HUES6 (cell line): ENCODE results near the gene MGMT.

Experiments used
- H3K27ac ChIP-seq: 2 replicates; pipeline ENCODE4 v1.7.0; 2013; ENCODE audit warnings: low read depth, mild to moderate bottlenecking, low read length, inconsistent platforms
- H3K27me3 ChIP-seq: 2 replicates; pipeline ENCODE4 v1.6.1; 2013; ENCODE audit warnings: low read length; ENCODE audit not compliant: control insufficient read depth, insufficient read depth
- H3K36me3 ChIP-seq: 2 replicates; pipeline ENCODE4 v1.6.1; 2013; ENCODE audit warnings: low read length; ENCODE audit not compliant: control insufficient read depth, insufficient read depth
- H3K4me1 ChIP-seq: 2 replicates; pipeline ENCODE4 v1.6.1; 2013; ENCODE audit warnings: low read length; ENCODE audit not compliant: control insufficient read depth, insufficient read depth
- H3K4me3 ChIP-seq: 2 replicates; pipeline ENCODE4 v1.5.1; 2013; ENCODE audit warnings: low read depth, low read length
- H3K9ac ChIP-seq: one replicate; pipeline ENCODE4 v1.6.1; 2013; ENCODE audit warnings: mild to moderate bottlenecking, low read length
- H3K9me3 ChIP-seq: 2 replicates; pipeline ENCODE4 v1.6.1; 2013; ENCODE audit warnings: low read depth, low read length; ENCODE audit not compliant: control insufficient read depth, insufficient read depth

Gene MGMT

GRCh38 chr10:129472696-129473555, 5.9 kb downstream of the MGMT start:
- Histone ChIP-seq H3K9ac (no peak overlapping the region), H3K36me3 (0 out of 2 replicates have a peak, but pooled peaks cover 5% of the 10 kb centered on the region), H3K4me3 (no peak overlapping the region), H3K9me3 (0 out of 2 replicates have a peak, but pooled peaks cover 2% of the 10 kb centered on the region), H3K27ac (no peak overlapping the region), H3K27me3 (no peaks in the 10 kb centered on the region), H3K4me1 (peaks cover under 1% of the 10 kb centered on the region; the same call in 1 of the 2 replicates)

- H3K27me3 ChIP-seq, result no peaks in the 10 kb centered on the region
- 0 out of 2 replicates have a peak, but pooled peaks cover 5% of the 10 kb centered on the region for H3K36me3 ChIP-seq
- H3K4me3 ChIP-seq, result no peak overlapping the region
- H3K9me3 ChIP-seq, result peaks cover 3% of the 10 kb centered on the region; the same call in 1 of the 2 replicates
- H3K9ac ChIP-seq, result no peak overlapping the region
- H3K4me1 ChIP-seq, result no peaks in the 10 kb centered on the region
- no peak overlapping the region for H3K27ac ChIP-seq
These were observed 7.6 kb downstream of the MGMT start for GRCh38 chr10:129474642-129475041.

- no peaks in the 10 kb centered on the region for H3K4me1 ChIP-seq
- H3K27ac ChIP-seq, result no peak overlapping the region
These were observed 9.4 kb downstream of the MGMT start for GRCh38 chr10:129476431-129476830.

GRCh38 chr10:129477051-129477450, 10.0 kb downstream of the MGMT start:
- Histone ChIP-seq H3K36me3 (no peaks in the 10 kb centered on the region), H3K27ac (no peak overlapping the region), H3K27me3 (no peaks in the 10 kb centered on the region), H3K9ac (no peak overlapping the region), H3K4me3 (no peak overlapping the region), H3K9me3 (peaks cover 14% of the 10 kb centered on the region), H3K4me1 (no peaks in the 10 kb centered on the region)

More at GRCh38 chr10:129476431-129476830, 9.4 kb downstream of the MGMT start:
- H3K4me3 ChIP-seq, result no peak overlapping the region
- no peaks in the 10 kb centered on the region for H3K27me3 ChIP-seq
- no peak overlapping the region for H3K9ac ChIP-seq
- peaks cover 9% of the 10 kb centered on the region for H3K9me3 ChIP-seq
- H3K36me3 ChIP-seq, result 0 out of 2 replicates have a peak, but pooled peaks cover 5% of the 10 kb centered on the region

GRCh38 chr10:129481641-129482040, 14.6 kb downstream of the MGMT start:
- no peak overlapping the region for H3K27ac ChIP-seq
- H3K9me3 ChIP-seq, result peaks cover 53% of the 10 kb centered on the region
- no peaks in the 10 kb centered on the region for H3K4me1 ChIP-seq
- no peaks in the 10 kb centered on the region for H3K27me3 ChIP-seq
- H3K4me3 ChIP-seq, result no peak overlapping the region
- no peak overlapping the region for H3K9ac ChIP-seq
- H3K36me3 ChIP-seq, result no peaks in the 10 kb centered on the region

GRCh38 chr10:129483430-129484010, 16.5 kb downstream of the MGMT start:
- H3K27ac ChIP-seq, result no peak overlapping the region
- H3K27me3 ChIP-seq, result no peaks in the 10 kb centered on the region
- no peak overlapping the region for H3K4me3 ChIP-seq
- H3K9me3 ChIP-seq, result peaks cover 57% of the 10 kb centered on the region
- no peaks in the 10 kb centered on the region for H3K4me1 ChIP-seq
- no peak overlapping the region for H3K9ac ChIP-seq
- H3K36me3 ChIP-seq, result no peaks in the 10 kb centered on the region

- Histone ChIP-seq H3K4me1 (no peaks in the 10 kb centered on the region), H3K27ac (no peak overlapping the region), H3K27me3 (no peaks in the 10 kb centered on the region), H3K9me3 (peaks cover 66% of the 10 kb centered on the region), H3K9ac (no peak overlapping the region), H3K36me3 (no peaks in the 10 kb centered on the region), H3K4me3 (no peak overlapping the region)
These were observed 19.8 kb downstream of the MGMT start for GRCh38 chr10:129486805-129487204.

GRCh38 chr10:129491123-129491734, 24.2 kb downstream of the MGMT start:
- no peak overlapping the region for H3K27ac ChIP-seq
- H3K9ac ChIP-seq, result no peak overlapping the region
- peaks cover 43% of the 10 kb centered on the region for H3K9me3 ChIP-seq
- H3K4me1 ChIP-seq, result peaks cover 7% of the 10 kb centered on the region
- no peaks in the 10 kb centered on the region for H3K27me3 ChIP-seq
- H3K4me3 ChIP-seq, result no peak overlapping the region
- H3K36me3 ChIP-seq, result no peaks in the 10 kb centered on the region

GRCh38 chr10:129494176-129494575, 27.1 kb downstream of the MGMT start:
- Histone ChIP-seq H3K9ac (no peak overlapping the region), H3K9me3 (peaks cover 43% of the 10 kb centered on the region), H3K27ac (no peak overlapping the region), H3K4me1 (peaks cover 7% of the 10 kb centered on the region), H3K36me3 (no peaks in the 10 kb centered on the region), H3K27me3 (no peaks in the 10 kb centered on the region), H3K4me3 (no peak overlapping the region)

GRCh38 chr10:129494740-129495139, 27.7 kb downstream of the MGMT start:
- Histone ChIP-seq H3K4me1 (peaks cover 7% of the 10 kb centered on the region), H3K27me3 (no peaks in the 10 kb centered on the region), H3K36me3 (no peaks in the 10 kb centered on the region), H3K27ac (no peak overlapping the region), H3K4me3 (no peak overlapping the region), H3K9ac (no peak overlapping the region), H3K9me3 (peaks cover 43% of the 10 kb centered on the region)

- H3K9me3 ChIP-seq, result peaks cover 41% of the 10 kb centered on the region
- peaks cover 7% of the 10 kb centered on the region for H3K4me1 ChIP-seq
- no peaks in the 10 kb centered on the region for H3K36me3 ChIP-seq
- H3K4me3 ChIP-seq, result no peak overlapping the region
- H3K27ac ChIP-seq, result no peak overlapping the region
- H3K27me3 ChIP-seq, result no peaks in the 10 kb centered on the region
- no peak overlapping the region for H3K9ac ChIP-seq
These were observed 28.2 kb downstream of the MGMT start for GRCh38 chr10:129495256-129495655.
